HUES48 (cell line): ENCODE measurements around the gene NUDT3.

Experiments
- H3K27ac ChIP-seq: one replicate; pipeline ENCODE4 v1.7.0; 2013; ENCODE audit warnings: low read depth, low read length, inconsistent platforms
- H3K27me3 ChIP-seq: 2 replicates; pipeline ENCODE4 v1.6.1; 2013; ENCODE audit warnings: mild to moderate bottlenecking, low read length; ENCODE audit not compliant: control insufficient read depth, insufficient read depth
- H3K36me3 ChIP-seq: 2 replicates; pipeline ENCODE4 v1.6.1; 2013; ENCODE audit warnings: low read length; ENCODE audit not compliant: control insufficient read depth, insufficient read depth
- H3K4me1 ChIP-seq: 2 replicates; pipeline ENCODE4 v1.6.1; 2013; ENCODE audit warnings: mild to moderate bottlenecking, low read length; ENCODE audit not compliant: control insufficient read depth, insufficient read depth
- H3K4me3 ChIP-seq: 2 replicates; pipeline ENCODE4 v1.5.1; 2013; ENCODE audit warnings: mild to moderate bottlenecking, low read depth, low read length
- H3K9ac ChIP-seq: 2 replicates; pipeline ENCODE4 v1.6.1; 2013; ENCODE audit warnings: mild to moderate bottlenecking, low read depth, low read length, moderate library complexity
- H3K9me3 ChIP-seq: 2 replicates; pipeline ENCODE4 v1.6.1; 2013; ENCODE audit warnings: low read length; ENCODE audit not compliant: control insufficient read depth, insufficient read depth

NUDT3 gene

DNA sequence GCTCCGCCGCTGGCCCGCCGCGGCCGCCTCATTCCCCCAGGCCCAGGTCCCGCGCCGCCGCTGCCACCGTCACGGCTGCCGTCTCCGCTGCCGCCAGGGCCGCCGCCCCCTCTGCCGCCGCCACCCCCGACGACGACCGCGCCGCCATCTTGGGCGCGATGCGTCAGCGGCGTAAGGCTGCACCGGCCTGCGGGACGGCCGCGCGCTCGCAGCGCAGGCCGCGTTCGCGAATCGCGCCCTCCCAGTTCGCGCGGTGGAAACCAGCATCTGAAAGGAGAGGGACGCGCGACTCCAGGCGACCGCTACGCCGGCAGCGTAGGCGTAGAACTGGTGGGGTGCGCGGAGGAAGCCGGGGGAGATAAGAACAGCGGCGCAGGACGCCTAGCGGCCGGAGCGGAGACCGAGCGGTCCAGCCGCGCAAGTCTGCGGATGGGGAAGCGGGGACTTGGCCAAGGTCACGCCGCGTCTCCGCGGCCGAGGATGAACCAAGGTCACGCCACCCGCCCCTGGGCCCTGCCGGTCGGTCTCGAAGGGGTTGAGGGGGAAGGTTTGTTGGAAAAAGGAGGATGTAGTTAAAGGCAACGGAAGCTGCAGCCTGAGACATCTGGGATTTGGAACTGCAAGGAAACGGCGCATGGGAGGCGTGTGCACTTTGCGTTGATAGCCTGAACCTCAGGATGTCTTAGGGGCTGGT, at the start of gene NUDT3:
Gene NUDT3, minus strand, starts transcription at position 173 of the 694 bp plus-strand sequence. CDS start 307 bp downstream, outside the sequence.
- Histone ChIP-seq H3K27ac (peak within 1 kb of the TSS; percentile 88), H3K4me1 (peaks cover 5% of the 10 kb centered on the region; the same call in 1 of the 2 replicates), H3K9me3 (peaks cover 8% of the 10 kb centered on the region; the same call in 1 of the 2 replicates), H3K27me3 (no peaks in the 10 kb centered on the region), H3K9ac (peak within 1 kb of the TSS; percentile 76), H3K4me3 (peak within 1 kb of the TSS; percentile 85), H3K36me3 (no peaks in the 10 kb centered on the region)

DNA sequence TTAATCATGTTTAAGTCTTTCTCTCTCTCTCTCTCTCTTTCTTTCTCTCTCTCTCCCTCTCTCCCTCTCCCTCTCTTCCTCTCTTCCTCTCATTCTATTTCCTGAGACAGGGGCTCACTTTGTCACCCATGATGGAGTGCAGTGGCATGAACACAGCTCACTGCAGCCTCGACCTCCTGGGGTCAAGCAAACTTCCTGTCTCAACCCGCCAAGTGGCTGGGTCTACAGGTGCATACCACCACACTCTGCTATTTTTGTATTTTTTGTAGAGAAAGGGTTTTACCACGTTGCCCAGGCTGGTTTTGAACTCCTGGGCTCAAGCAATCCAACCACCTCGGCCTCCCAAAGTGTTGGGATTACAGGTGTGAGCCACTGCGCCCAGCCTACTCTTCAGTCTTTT, 49.1 kb upstream of the NUDT3 start:
- Histone ChIP-seq H3K27ac (no peak overlapping the region), H3K4me3 (no peak overlapping the region), H3K4me1 (no peaks in the 10 kb centered on the region), H3K27me3 (no peaks in the 10 kb centered on the region), H3K9ac (no peak overlapping the region), H3K36me3 (no peaks in the 10 kb centered on the region), H3K9me3 (peaks cover 8% of the 10 kb centered on the region; the same call in 1 of the 2 replicates)

DNA sequence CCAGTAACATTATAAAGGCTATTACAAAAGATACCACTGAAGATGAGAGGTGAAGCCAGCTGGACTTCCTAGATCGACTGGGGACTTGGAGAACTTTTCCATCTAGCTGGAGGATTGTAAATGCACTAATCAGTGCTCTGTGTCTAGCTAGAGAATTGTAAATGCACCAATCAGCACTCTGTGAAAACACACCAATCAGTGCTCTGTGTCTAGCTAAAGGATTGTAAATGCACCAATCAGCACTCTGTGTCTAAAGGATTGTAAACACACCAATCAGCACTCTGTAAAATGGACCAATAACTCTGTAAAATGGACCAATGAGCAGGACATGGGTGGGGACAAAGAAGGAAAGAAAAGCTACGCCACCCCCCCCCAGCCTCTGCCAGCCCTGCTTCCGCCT, 47.0 kb upstream of the NUDT3 start:
- H3K9me3 ChIP-seq, result peaks cover 8% of the 10 kb centered on the region; the same call in 1 of the 2 replicates
- no peak overlapping the region for H3K27ac ChIP-seq
- H3K4me3 ChIP-seq, result no peak overlapping the region
- no peaks in the 10 kb centered on the region for H3K27me3 ChIP-seq
- no peaks in the 10 kb centered on the region for H3K36me3 ChIP-seq
- no peaks in the 10 kb centered on the region for H3K4me1 ChIP-seq
- no peak overlapping the region for H3K9ac ChIP-seq

DNA sequence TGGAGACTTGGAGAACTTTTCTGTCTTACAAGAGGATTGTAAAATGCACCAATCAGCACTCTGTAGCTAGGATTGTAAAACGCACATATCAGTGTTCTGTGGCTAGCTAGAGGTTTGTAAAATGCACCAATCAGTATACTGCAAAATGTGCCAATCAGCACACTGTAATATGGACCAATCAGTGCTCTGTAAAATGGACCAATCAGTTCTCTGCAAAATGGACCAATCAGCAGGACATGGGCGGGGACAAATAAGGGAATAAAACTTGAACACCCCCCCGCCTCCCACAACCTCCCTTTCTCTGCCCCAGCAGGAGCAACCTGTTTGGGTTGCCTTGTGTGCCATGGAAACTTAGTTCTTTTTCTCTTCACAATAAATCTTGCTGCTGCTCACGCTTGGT, 46.2 kb upstream of the NUDT3 start:
- Histone ChIP-seq H3K36me3 (no peaks in the 10 kb centered on the region), H3K9me3 (peaks cover 8% of the 10 kb centered on the region; the same call in 1 of the 2 replicates), H3K27ac (no peak overlapping the region), H3K4me1 (no peaks in the 10 kb centered on the region), H3K4me3 (no peak overlapping the region), H3K9ac (no peak overlapping the region), H3K27me3 (no peaks in the 10 kb centered on the region)

DNA sequence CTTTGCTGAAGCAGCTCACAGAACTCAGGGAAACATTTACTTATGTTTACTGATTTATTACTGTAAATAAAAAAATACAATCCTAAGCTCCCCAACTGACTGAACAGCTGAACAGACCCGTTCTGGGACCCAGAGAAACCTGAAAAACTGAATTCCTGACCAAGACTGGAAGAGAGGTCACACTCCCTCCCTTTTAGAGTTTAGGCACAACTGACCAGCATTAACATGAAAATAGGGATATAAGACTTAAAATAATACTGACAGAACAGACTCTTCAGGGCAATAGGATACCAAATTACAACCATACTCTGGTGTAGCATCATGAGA, 45.1 kb upstream of the NUDT3 start:
- Histone ChIP-seq H3K36me3 (no peaks in the 10 kb centered on the region), H3K9ac (no peak overlapping the region), H3K9me3 (peaks cover 8% of the 10 kb centered on the region; the same call in 1 of the 2 replicates), H3K4me3 (no peak overlapping the region), H3K4me1 (no peaks in the 10 kb centered on the region), H3K27ac (no peak overlapping the region), H3K27me3 (no peaks in the 10 kb centered on the region)

DNA sequence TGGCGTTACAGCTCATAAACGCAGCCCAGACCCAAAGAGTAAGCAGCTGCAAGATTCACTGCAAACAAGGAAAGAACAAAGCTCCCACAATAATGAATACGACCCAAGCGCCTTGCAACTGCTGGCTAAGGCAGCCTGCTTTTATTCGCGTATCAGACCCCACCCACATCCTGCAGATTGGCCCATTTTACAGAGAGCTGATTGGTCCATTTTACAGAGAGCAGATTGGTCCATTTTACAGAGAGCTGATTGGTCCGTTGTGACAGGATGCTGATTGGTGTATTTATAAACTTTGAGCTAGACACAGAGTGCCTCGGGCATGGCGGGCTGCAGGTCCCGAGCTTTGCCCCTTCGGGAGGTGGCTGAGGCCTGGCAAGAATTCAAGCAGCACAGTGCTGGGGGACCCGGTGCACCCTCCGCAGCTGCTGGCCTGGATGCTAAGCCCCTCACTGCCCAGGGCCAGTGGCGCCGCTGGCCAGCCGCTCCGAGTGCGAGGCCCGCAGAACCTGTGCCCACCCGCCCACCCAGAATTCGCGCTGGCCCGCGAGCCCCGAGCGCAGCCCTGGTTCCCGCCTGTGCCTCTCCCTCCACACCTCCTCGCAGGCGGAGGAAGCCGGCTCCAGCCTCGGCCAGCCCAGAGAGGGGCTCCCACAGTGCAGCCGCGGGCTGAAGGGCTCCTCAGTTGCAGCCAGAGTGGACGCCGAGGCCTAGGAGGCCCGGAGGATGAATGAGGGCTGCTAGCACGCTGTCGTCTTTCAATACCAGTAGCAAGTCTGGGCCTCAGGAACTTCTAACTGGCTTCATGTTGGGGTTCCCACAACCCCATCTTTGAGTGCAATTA, 44.6 kb upstream of the NUDT3 start:
- no peaks in the 10 kb centered on the region for H3K36me3 ChIP-seq
- H3K9ac ChIP-seq, result no peak overlapping the region
- no peaks in the 10 kb centered on the region for H3K27me3 ChIP-seq
- H3K27ac ChIP-seq, result no peak overlapping the region
- H3K4me1 ChIP-seq, result no peaks in the 10 kb centered on the region
- no peak overlapping the region for H3K4me3 ChIP-seq
- H3K9me3 ChIP-seq, result peaks cover 8% of the 10 kb centered on the region; the same call in 1 of the 2 replicates

DNA sequence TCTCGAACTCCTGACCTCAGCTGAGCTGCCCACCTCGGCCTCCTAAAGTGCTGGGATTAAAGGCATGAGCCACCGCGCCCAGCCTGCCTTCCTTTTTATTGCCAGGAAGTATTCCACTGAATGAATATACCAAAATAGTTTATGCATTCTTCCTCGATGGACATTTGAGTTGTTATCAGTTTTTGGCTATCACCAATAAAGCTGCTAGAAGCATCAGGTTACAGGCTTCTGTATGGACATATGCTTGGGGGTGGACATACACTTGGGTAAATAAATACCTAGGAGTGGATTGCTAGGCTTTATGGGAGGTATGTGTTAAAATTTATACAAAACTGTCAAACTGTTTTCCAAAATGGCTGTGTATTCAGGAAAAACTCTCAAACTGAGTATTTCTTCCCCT, 43.4 kb upstream of the NUDT3 start:
- no peaks in the 10 kb centered on the region for H3K4me1 ChIP-seq
- no peaks in the 10 kb centered on the region for H3K27me3 ChIP-seq
- H3K27ac ChIP-seq, result no peak overlapping the region
- peaks cover 13% of the 10 kb centered on the region; the same call in 1 of the 2 replicates for H3K9me3 ChIP-seq
- H3K36me3 ChIP-seq, result no peaks in the 10 kb centered on the region
- no peak overlapping the region for H3K9ac ChIP-seq
- no peak overlapping the region for H3K4me3 ChIP-seq

DNA sequence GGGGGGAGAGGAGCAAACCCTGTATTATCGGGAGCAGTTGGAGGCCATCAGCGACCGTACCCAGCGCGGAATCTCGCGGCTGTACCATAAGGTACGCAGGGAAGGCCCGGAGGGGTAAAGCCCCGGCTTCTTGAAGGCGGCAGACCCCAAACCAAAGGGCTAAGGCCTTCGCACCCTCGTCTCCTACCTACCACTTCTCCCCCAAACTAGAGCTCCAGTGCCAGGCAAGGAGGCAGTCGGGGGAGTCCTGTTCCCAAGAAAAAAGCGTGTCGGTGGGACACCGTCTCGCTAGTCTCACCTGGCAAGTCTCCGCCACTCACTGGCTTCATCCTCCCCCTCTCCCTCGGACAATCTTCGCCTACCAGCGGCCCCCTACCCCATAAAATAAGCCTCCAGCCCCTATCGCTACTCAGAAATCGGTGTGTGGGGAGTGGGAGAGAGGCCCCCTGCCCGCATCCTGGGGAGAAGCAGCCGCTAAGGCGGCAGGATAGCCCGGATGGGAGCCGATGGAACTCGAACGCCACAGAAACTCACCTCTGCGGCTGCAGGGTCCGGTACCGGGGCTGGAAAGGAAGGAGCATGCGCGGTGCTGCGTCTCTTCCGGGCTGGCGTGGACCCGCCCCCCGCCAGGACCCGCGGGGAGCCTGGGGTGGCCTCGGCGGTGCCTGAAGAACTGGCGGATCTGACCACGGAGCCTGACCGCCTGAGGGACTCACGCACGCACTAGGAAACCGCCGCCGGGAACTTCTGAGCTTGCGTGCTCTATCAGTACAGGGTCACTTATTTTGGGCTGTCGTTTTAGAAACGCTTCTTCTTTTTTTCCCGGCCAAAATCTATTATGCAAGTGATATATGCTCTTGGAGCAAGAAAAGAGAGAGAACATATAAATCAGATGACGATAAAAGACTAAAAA, 33.3 kb upstream of the NUDT3 start, which contains the start of gene RPS10:
Gene RPS10, minus strand, starts transcription at position 572 of the 913 bp plus-strand sequence. CDS start 848 bp downstream, outside the sequence.
- H3K27ac ChIP-seq, result peak within 1 kb of the TSS; percentile 81
- peaks cover 4% of the 10 kb centered on the region for H3K9me3 ChIP-seq
- H3K36me3 ChIP-seq, result peaks cover 43% of the 10 kb centered on the region
- peak within 1 kb of the TSS; percentile 97 for H3K9ac ChIP-seq
- H3K27me3 ChIP-seq, result no peaks in the 10 kb centered on the region
- peaks cover 10% of the 10 kb centered on the region; the same call in 1 of the 2 replicates for H3K4me1 ChIP-seq
- peak within 1 kb of the TSS; percentile 89 for H3K4me3 ChIP-seq

DNA sequence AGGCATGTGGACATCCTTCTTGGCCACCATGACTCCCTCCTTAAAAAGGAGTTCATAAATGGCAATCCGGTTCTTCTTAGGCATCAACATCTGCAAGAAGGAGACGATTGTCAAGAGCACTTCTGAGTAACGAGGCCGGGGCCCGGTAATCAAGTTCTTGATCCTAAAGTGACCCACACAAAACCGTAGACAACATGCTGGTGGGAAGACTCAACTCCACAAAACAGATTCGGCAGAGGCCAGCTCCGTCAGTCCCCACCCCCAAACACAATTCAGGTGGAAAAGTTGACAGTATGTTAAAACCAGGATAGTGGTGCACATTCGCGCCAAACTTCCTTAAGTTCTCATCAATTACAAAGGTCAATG, 32.6 kb upstream of the NUDT3 start:
- no peaks in the 10 kb centered on the region for H3K27me3 ChIP-seq
- H3K27ac ChIP-seq, result peak overlapping the region; percentile 81
- peaks cover 50% of the 10 kb centered on the region for H3K36me3 ChIP-seq
- no peaks in the 10 kb centered on the region; the same call in 1 of the 2 replicates for H3K9me3 ChIP-seq
- H3K9ac ChIP-seq, result peak overlapping the region; percentile 97
- peak overlapping the region; percentile 89 for H3K4me3 ChIP-seq
- peaks cover 10% of the 10 kb centered on the region; the same call in 1 of the 2 replicates for H3K4me1 ChIP-seq
